ENCODE results near the gene GP5.

The GP5 gene

GRCh38 chr3:194384569-194385001, 14.5 kb downstream of the GP5 start:
- H3K4me3 ChIP-seq (ENCODE audit: low read depth, low read length, poor library complexity, severe bottlenecking): no peak overlapping the region
- H3K36me3 ChIP-seq (ENCODE audit: insufficient read depth, low read length): no peaks in the 10 kb centered on the region
- no peak overlapping the region for H3K4me2 ChIP-seq (ENCODE audit: low read length)
- H2AFZ ChIP-seq (ENCODE audit: low read length): no peak overlapping the region
- TF ChIP-seq EZH2 (IDR thresholded peaks at IDR 0.05; ENCODE audit: borderline replicate concordance, low read length) (no peak), CTCF (IDR thresholded peaks at IDR 0.05; ENCODE audit: low read length) (no peak)
- no peaks in the 10 kb centered on the region for H4K20me1 ChIP-seq (ENCODE audit: insufficient read depth, low read length)
- no peaks in the 10 kb centered on the region for H3K79me2 ChIP-seq (ENCODE audit: insufficient read depth, low read length)
- H3F3A ChIP-seq (ENCODE audit: insufficient read depth, low read length): no peaks in the 10 kb centered on the region
- 0 out of 2 replicates have a peak, but pooled peaks cover 2% of the 10 kb centered on the region for H3K9me3 ChIP-seq (ENCODE audit: low read length)
- no peaks in the 10 kb centered on the region for H3K4me1 ChIP-seq (ENCODE audit: insufficient read depth, low read length, severe bottlenecking)
- H3K27me3 ChIP-seq (ENCODE audit: insufficient read depth, low read length): peaks cover 9% of the 10 kb centered on the region
- H3K9ac ChIP-seq (ENCODE audit: low read length): no peak overlapping the region
- no peak overlapping the region for H3K27ac ChIP-seq (ENCODE audit: low read depth, low read length, poor library complexity, severe bottlenecking)
- H3K9me2 ChIP-seq (ENCODE audit: low read depth, low read length): no peaks in the 10 kb centered on the region

- H3K79me2 ChIP-seq (ENCODE audit: insufficient read depth, low read length): no peaks in the 10 kb centered on the region
- no peak overlapping the region for H3K4me2 ChIP-seq (ENCODE audit: low read length)
- H3K36me3 ChIP-seq (ENCODE audit: insufficient read depth, low read length): no peaks in the 10 kb centered on the region
- no peak overlapping the region for H3K4me3 ChIP-seq (ENCODE audit: low read depth, low read length, poor library complexity, severe bottlenecking)
- H4K20me1 ChIP-seq (ENCODE audit: insufficient read depth, low read length): no peaks in the 10 kb centered on the region
- H3K27ac ChIP-seq (ENCODE audit: low read depth, low read length, poor library complexity, severe bottlenecking): no peak overlapping the region
- no peak overlapping the region for H3K9ac ChIP-seq (ENCODE audit: low read length)
- H3K9me3 ChIP-seq (ENCODE audit: low read length): no peaks in the 10 kb centered on the region
- no peak overlapping the region for H2AFZ ChIP-seq (ENCODE audit: low read length)
- no peaks in the 10 kb centered on the region for H3F3A ChIP-seq (ENCODE audit: insufficient read depth, low read length)
- H3K4me1 ChIP-seq (ENCODE audit: insufficient read depth, low read length, severe bottlenecking): no peaks in the 10 kb centered on the region
- no peaks in the 10 kb centered on the region for H3K9me2 ChIP-seq (ENCODE audit: low read depth, low read length)
- H3K27me3 ChIP-seq (ENCODE audit: insufficient read depth, low read length): peaks cover 9% of the 10 kb centered on the region
- TF ChIP-seq CTCF (IDR thresholded peaks at IDR 0.05; ENCODE audit: low read length) (no peak), EZH2 (IDR thresholded peaks at IDR 0.05; ENCODE audit: borderline replicate concordance, low read length) (no peak)
These were observed 14.9 kb downstream of the GP5 start for GRCh38 chr3:194384156-194384555.

- H3K27ac ChIP-seq (ENCODE audit: low read depth, low read length, poor library complexity, severe bottlenecking): no peak overlapping the region
These were observed 15.7 kb downstream of the GP5 start for GRCh38 chr3:194383276-194383940.

More at GRCh38 chr3:194383276-194383940, 15.7 kb downstream of the GP5 start:
- no peaks in the 10 kb centered on the region for H3F3A ChIP-seq (ENCODE audit: insufficient read depth, low read length)
- H4K20me1 ChIP-seq (ENCODE audit: insufficient read depth, low read length): no peaks in the 10 kb centered on the region
- no peaks in the 10 kb centered on the region for H3K79me2 ChIP-seq (ENCODE audit: insufficient read depth, low read length)
- no peak overlapping the region for H3K9ac ChIP-seq (ENCODE audit: low read length)
- no peak overlapping the region for H3K4me3 ChIP-seq (ENCODE audit: low read depth, low read length, poor library complexity, severe bottlenecking)
- no peaks in the 10 kb centered on the region for H3K9me3 ChIP-seq (ENCODE audit: low read length)
- H3K36me3 ChIP-seq (ENCODE audit: insufficient read depth, low read length): no peaks in the 10 kb centered on the region
- H2AFZ ChIP-seq (ENCODE audit: low read length): no peak overlapping the region
- TF ChIP-seq CTCF (IDR thresholded peaks at IDR 0.05; ENCODE audit: low read length) (no peak), EZH2 (IDR thresholded peaks at IDR 0.05; ENCODE audit: borderline replicate concordance, low read length) (no peak)
- no peaks in the 10 kb centered on the region for H3K4me1 ChIP-seq (ENCODE audit: insufficient read depth, low read length, severe bottlenecking)
- H3K9me2 ChIP-seq (ENCODE audit: low read depth, low read length): no peaks in the 10 kb centered on the region
- H3K27me3 ChIP-seq (ENCODE audit: insufficient read depth, low read length): peaks cover 9% of the 10 kb centered on the region
- H3K4me2 ChIP-seq (ENCODE audit: low read length): no peak overlapping the region
